IMR-90 (cell line): Measurements from ENCODE around the gene TMEM263. TPM values are rescaled to one million over a fixed set of nuclear protein-coding genes. Genes with fewer than 3 reads are reported as not detected.

Experiments
- ATAC-seq: fragments of 200-7000 bp; cut with Tn5 transposase; 2 replicates; pipeline ENCODE4 v1.9.1; 2020; ENCODE audit warnings: low read depth, mild to moderate bottlenecking, moderate library complexity
- BruUV-seq: library from RNA; stranded (reverse); fragments of 400-500 nt; replicated peaks from 2 replicates; lab custom pipeline; 2021; lab: Mats Ljungman, UMichigan
- CTCF ChIA-PET: fragments of 300-600 bp; formaldehyde crosslinking; extraction: SDS; loops from one replicate; lab custom pipeline; 2021; ENCODE audit warnings: antibody characterized with exemption; lab: Yijun Ruan, JAX
- POLR2A ChIA-PET: fragments of 300-600 bp; sonication (Branson Sonifier 250); formaldehyde crosslinking; loops from one replicate; lab custom pipeline; 2022; ENCODE audit warnings: antibody characterized with exemption; ENCODE audit not compliant: unreplicated experiment; lab: Charles Lee
- DNase-seq: peaks from one replicate; pipeline ENCODE4 v3.0.0; 2013
- H2AFZ ChIP-seq: replicated peaks from 2 replicates; pipeline ENCODE3; 2013; ENCODE audit warnings: low read length, mild to moderate bottlenecking; ENCODE audit not compliant: poor library complexity
- H2AK5ac ChIP-seq: 2 replicates; pipeline ENCODE4 v1.6.1; 2013; ENCODE audit warnings: low read depth, low read length, inconsistent platforms
- H2AK9ac ChIP-seq: replicated peaks from 2 replicates; pipeline ENCODE3; 2013; ENCODE audit warnings: mild to moderate bottlenecking, low read depth, low read length, moderate library complexity; ENCODE audit not compliant: poor library complexity
- H2BK120ac ChIP-seq: 2 replicates; pipeline ENCODE4 v1.6.1; 2013; ENCODE audit warnings: low read depth, low read length, inconsistent platforms
- H2BK15ac ChIP-seq: 3 replicates; pipeline ENCODE4 v1.6.1; 2013; ENCODE audit warnings: low read depth, low read length, inconsistent platforms
- H2BK20ac ChIP-seq: 2 replicates; pipeline ENCODE4 v1.6.1; 2013; ENCODE audit warnings: low read depth, mild to moderate bottlenecking, inconsistent platforms, low read length, moderate library complexity
- H2BK5ac ChIP-seq: 2 replicates; pipeline ENCODE4 v1.6.1; 2013; ENCODE audit warnings: mild to moderate bottlenecking, low read depth, low read length, inconsistent platforms; ENCODE audit not compliant: poor library complexity, severe bottlenecking
- H3K14ac ChIP-seq: replicated peaks from 2 replicates; pipeline ENCODE4 v1.6.1; 2013; ENCODE audit warnings: low read depth, low read length, inconsistent platforms
- H3K18ac ChIP-seq: 2 replicates; pipeline ENCODE4 v1.6.1; 2013; ENCODE audit warnings: low read depth, low read length, control low read depth
- H3K23ac ChIP-seq: 2 replicates; pipeline ENCODE4 v1.6.1; 2013; ENCODE audit warnings: low read depth, low read length, inconsistent platforms
- H3K27ac ChIP-seq: 2 replicates; pipeline ENCODE4 v1.5.1; 2013; ENCODE audit warnings: mild to moderate bottlenecking, control low read depth, low read length; ENCODE audit not compliant: insufficient read depth
- H3K27me3 ChIP-seq: 2 replicates; pipeline ENCODE4 v1.6.1; 2013; ENCODE audit warnings: low read length; ENCODE audit not compliant: control insufficient read depth, insufficient read depth
- H3K36me3 ChIP-seq: 2 replicates; pipeline ENCODE4 v1.6.1; 2013; ENCODE audit warnings: low read length, mixed read lengths; ENCODE audit not compliant: control insufficient read depth, insufficient read depth
- H3K4ac ChIP-seq: 2 replicates; pipeline ENCODE4 v1.6.1; 2013; ENCODE audit warnings: low read depth, low read length, inconsistent platforms
- H3K4me1 ChIP-seq: 2 replicates; pipeline ENCODE4 v1.6.1; 2013; ENCODE audit warnings: low read length, mixed read lengths; ENCODE audit not compliant: control insufficient read depth, insufficient read depth
- H3K4me2 ChIP-seq: 2 replicates; pipeline ENCODE4 v1.6.1; 2013; ENCODE audit warnings: low read depth, mild to moderate bottlenecking, control low read depth, low read length, moderate library complexity
- H3K4me3 ChIP-seq: 2 replicates; pipeline ENCODE4 v1.5.1; 2013; ENCODE audit warnings: low read depth, mild to moderate bottlenecking, control low read depth, low read length, moderate library complexity; ENCODE audit not compliant: insufficient read depth
- H3K56ac ChIP-seq: 2 replicates; pipeline ENCODE4 v1.6.1; 2013; ENCODE audit warnings: low read length, inconsistent platforms; ENCODE audit not compliant: insufficient read depth; ENCODE audit errors: extremely low read depth
- H3K79me1 ChIP-seq, 2 experiments: 2 replicates each; pipeline ENCODE4 v1.6.1; 2013; ENCODE audit warnings: low read length in 2 of 2, inconsistent platforms in 1 of 2, low read depth in 1 of 2
- H3K9ac ChIP-seq: 2 replicates; pipeline ENCODE4 v1.6.1; 2013; ENCODE audit warnings: low read depth, low read length, control low read depth
- H3K9me1 ChIP-seq: 2 replicates; pipeline ENCODE4 v1.6.1; 2013; ENCODE audit warnings: low read length, inconsistent platforms; ENCODE audit not compliant: insufficient read depth
- H3K9me3 ChIP-seq: 2 replicates; pipeline ENCODE4 v1.6.1; 2013; ENCODE audit warnings: low read length; ENCODE audit not compliant: control insufficient read depth, insufficient read depth
- H4K20me1 ChIP-seq: 2 replicates; pipeline ENCODE4 v1.6.1; 2013; ENCODE audit warnings: low read length, inconsistent platforms; ENCODE audit not compliant: insufficient read depth
- H4K5ac ChIP-seq: 2 replicates; pipeline ENCODE4 v1.6.1; 2013; ENCODE audit warnings: mild to moderate bottlenecking, low read depth, low read length, control low read depth
- H4K8ac ChIP-seq, 2 experiments: 2 replicates each; pipeline ENCODE4 v1.6.1; 2013; ENCODE audit warnings: low read depth in 2 of 2, low read length in 2 of 2, control low read depth in 1 of 2, inconsistent platforms in 1 of 2
- H4K91ac ChIP-seq: 2 replicates; pipeline ENCODE4 v1.6.1; 2013; ENCODE audit warnings: low read depth, low read length, inconsistent platforms; ENCODE audit not compliant: insufficient read depth
- BHLHE40 ChIP-seq: fragments of 150-350 bp; IDR thresholded peaks from 2 replicates; pipeline ENCODE4 v1.6.1; 2016; ENCODE audit warnings: mild to moderate bottlenecking, low read depth, low read length
- CTCF ChIP-seq: conservative IDR thresholded peaks from 2 replicates; pipeline ENCODE4 v1.5.1; 2012; ENCODE audit warnings: mild to moderate bottlenecking, low read depth, low read length, improper control_type of control experiment
- FOS ChIP-seq: fragments of 150-350 bp; IDR thresholded peaks from 2 replicates; pipeline ENCODE4 v1.6.1; 2016; ENCODE audit warnings: low read depth, low read length
- MAZ ChIP-seq: IDR thresholded peaks from 2 replicates; pipeline ENCODE4 v1.6.1; 2012; ENCODE audit warnings: low read depth, mild to moderate bottlenecking, low read length, improper control_type of control experiment, moderate library complexity, borderline replicate concordance
- RCOR1 ChIP-seq: IDR thresholded peaks from 2 replicates; pipeline ENCODE4 v1.6.1; 2012; ENCODE audit warnings: mild to moderate bottlenecking, low read length, improper control_type of control experiment; ENCODE audit not compliant: insufficient replicate concordance
- RFX5 ChIP-seq: IDR thresholded peaks from 2 replicates; pipeline ENCODE4 v1.8.0; 2012; ENCODE audit warnings: low read depth, mild to moderate bottlenecking, low read length, moderate library complexity
- USF2 ChIP-seq: fragments of 150-350 bp; IDR thresholded peaks from 2 replicates; pipeline ENCODE4 v1.6.1; 2017; ENCODE audit warnings: mild to moderate bottlenecking, antibody characterized with exemption, low read length, low read depth
- WGBS, 2 experiments: methylation state at CpG; one replicate each; pipeline versions ENCODE4 v1.1.5 to v1.1.7; 2013; ENCODE audit warnings: missing lambda C conversion rate in 2 of 2; ENCODE audit not compliant: insufficient read length in 1 of 2; ENCODE audit errors: extremely low coverage in 2 of 2; 5-methylcytosine and 5-hydroxymethylcytosine counted together
- dilution Hi-C: fragments of 300-500 bp; cut with HindIII; formaldehyde crosslinking; loops from one replicate; pipeline ENCODE4 v1.14.3; 2018; ENCODE audit warnings: low sequenced_read_pairs; ENCODE audit not compliant: unreplicated experiment
- in situ Hi-C: fragments of 300-500 bp; cut with MboI; formaldehyde crosslinking; loops from 3 replicates; pipeline ENCODE4 v1.14.3; 2019; ENCODE audit warnings: low sequenced_read_pairs, inconsistent platforms, mixed read lengths
- intact Hi-C: fragments of 100-400 bp; cut with micrococcal nuclease; formaldehyde crosslinking; loops from 2 replicates; pipeline ENCODE4 v1.10.0; 2022
- polyA plus RNA-seq, 3 experiments: library from polyadenylated mRNA; depleted of rRNA; stranded (reverse); fragments of >200 nt; gene quantifications; 2 replicates each; pipeline ENCODE4 v1.2.3, GENCODE V29; 2012; ENCODE audit warnings: low replicate concordance in 1 of 3
- total RNA-seq: library from RNA; depleted of rRNA; stranded (reverse); fragments of >200 nt; gene quantifications from 2 replicates; pipeline ENCODE4 v1.2.3, GENCODE V29; 2012

TMEM263 gene
- total and polyA plus RNA-seq, 2 of the 4 experiments (the other 2 are of a cell fraction), result 47.9 to 99.7 TPM

- no peak overlapping the region for H4K8ac ChIP-seq
- H3K18ac ChIP-seq, result no peak overlapping the region
- 0 out of 2 replicates have a peak, but pooled peaks cover 3% of the 10 kb centered on the region for H4K20me1 ChIP-seq
- no peak overlapping the region for H2AK9ac ChIP-seq
- no peak for ATAC-seq
- H3K4me2 ChIP-seq, result no peak overlapping the region
- H3K9me3 ChIP-seq, result no peaks in the 10 kb centered on the region
- H3K79me1 ChIP-seq, result peaks cover 16 to 28% of the 10 kb centered on the region in 2 experiments
- H3K4me1 ChIP-seq, result peaks cover 14% of the 10 kb centered on the region
- no peak overlapping the region for H4K91ac ChIP-seq
- in situ Hi-C loops (no loop called here), dilution Hi-C loops (no loop called here), intact Hi-C loops (no loop called here)
- H2BK120ac ChIP-seq, result no peak overlapping the region
- H3K36me3 ChIP-seq, result peaks cover 2% of the 10 kb centered on the region; the same call in 1 of the 2 replicates
- no peak for DNase-seq
- H4K5ac ChIP-seq, result no peak overlapping the region
- 89% methylated on average over 3 of the region's 5 CpGs; no CpG with 5 or more reads in 1 of the 2 experiments for WGBS, 2 experiments
- no peak overlapping the region for H2BK5ac ChIP-seq
- 0 out of 2 replicates have a peak overlapping the region, but pooled peaks have one; percentile 64 for H3K9ac ChIP-seq
- no peak overlapping the region for H3K4ac ChIP-seq
- H3K27ac ChIP-seq, result no peak overlapping the region
- ChIA-PET CTCF (no interaction called here), POLR2A (no interaction called here)
- H3K4me3 ChIP-seq, result no peak overlapping the region
- TF ChIP-seq RCOR1, result no peak
- TF ChIP-seq MAZ, result no peak
- no peak for TF ChIP-seq CTCF
- TF ChIP-seq BHLHE40, result no peak
- TF ChIP-seq USF2, result no peak
- TF ChIP-seq FOS, result no peak
- no peak for TF ChIP-seq RFX5
- no TSS peak for BruUV-seq
- H2AFZ ChIP-seq, result no peak overlapping the region
- no peaks in the 10 kb centered on the region for H3K27me3 ChIP-seq
- no peak overlapping the region for H2BK15ac ChIP-seq
- H3K9me1 ChIP-seq, result peaks cover 29% of the 10 kb centered on the region
- H2AK5ac ChIP-seq, result peak overlapping the region; percentile 23; the same call in 1 of the 2 replicates
- H3K23ac ChIP-seq, result peak overlapping the region; percentile 81; the same call in 1 of the 2 replicates
- no peak overlapping the region for H3K14ac ChIP-seq
- H3K56ac ChIP-seq, result no peak overlapping the region
- no peak overlapping the region for H2BK20ac ChIP-seq
Measured at GRCh38 chr12:106985479-106985878, 29.8 kb downstream of the TMEM263 start.
